Measurements from ENCODE around the gene MRPS5.
"Not testable (repeated sequence)": the region's sequence is repeated elsewhere in the genome, so short reads cannot be mapped to it uniquely, and the experiment has no call there.

The MRPS5 gene

DNA sequence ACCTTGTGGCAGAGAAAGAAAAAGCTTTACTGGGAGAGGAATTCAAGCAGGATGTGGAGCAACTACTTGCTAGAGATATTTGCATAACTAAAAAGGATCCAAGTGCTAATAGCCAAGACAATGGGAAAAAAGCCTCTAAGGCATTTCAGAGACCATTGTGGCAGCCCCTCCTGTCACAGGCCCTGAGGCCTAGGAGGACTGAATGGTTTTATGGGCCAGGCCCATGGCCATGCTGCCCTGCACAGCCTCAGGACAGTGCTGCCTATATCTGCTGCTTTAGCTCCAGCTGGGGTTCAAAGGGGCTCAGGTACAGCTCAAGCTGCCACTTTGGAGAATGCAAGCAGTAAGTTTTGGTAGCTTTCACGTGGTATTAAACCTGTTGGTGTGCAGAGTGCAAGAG is 17.1 kb upstream of the MRPS5 start:
- no peaks in the 10 kb centered on the region for H3K4me1 ChIP-seq (ENCODE audit: control insufficient read depth, insufficient read depth, low read length, unreplicated experiment)
- no peak overlapping the region for H3K4me3 ChIP-seq (ENCODE audit: low read depth, low read length)
- H2AFZ ChIP-seq (ENCODE audit: low read length, unreplicated experiment) = no peak overlapping the region
- H3K27ac ChIP-seq (ENCODE audit: low read depth, low read length) = no peak overlapping the region
- no peaks in the 10 kb centered on the region for H3K27me3 ChIP-seq (ENCODE audit: insufficient read depth, low read length)
- H3K79me2 ChIP-seq (ENCODE audit: control insufficient read depth, insufficient read depth, low read length, unreplicated experiment) = no peaks in the 10 kb centered on the region
- H3K36me3 ChIP-seq (ENCODE audit: insufficient read depth, low read length) = 0 out of 2 replicates have a peak, but pooled peaks cover 3% of the 10 kb centered on the region

DNA sequence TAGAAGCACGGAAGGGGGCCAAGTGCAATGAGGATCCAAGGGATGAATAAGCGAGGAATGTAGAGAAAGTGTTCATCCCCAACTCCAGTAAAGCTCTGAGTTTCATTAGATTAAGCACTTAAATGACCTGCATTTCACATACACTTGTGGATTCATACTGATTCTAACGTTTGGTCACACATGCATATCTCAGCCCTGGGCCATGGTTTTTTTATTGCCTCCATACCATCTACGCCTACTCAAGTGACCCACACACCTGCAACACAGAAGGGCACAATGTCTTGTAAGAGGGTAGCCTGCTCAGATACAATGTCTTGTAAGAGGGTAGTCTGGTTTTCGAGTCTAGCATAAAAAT is 566 bp upstream of the MRPS5 start:
- peaks cover 4% of the 10 kb centered on the region; the same call in 1 of the 2 replicates for H3K36me3 ChIP-seq (ENCODE audit: insufficient read depth, low read length)
- peaks cover 6% of the 10 kb centered on the region for H3K4me1 ChIP-seq (ENCODE audit: control insufficient read depth, insufficient read depth, low read length, unreplicated experiment)
- peak overlapping the region; percentile 35 for H2AFZ ChIP-seq (ENCODE audit: low read length, unreplicated experiment)
- H3K4me3 ChIP-seq (ENCODE audit: low read depth, low read length) = peak overlapping the region; percentile 100
- peaks cover 36% of the 10 kb centered on the region for H3K79me2 ChIP-seq (ENCODE audit: control insufficient read depth, insufficient read depth, low read length, unreplicated experiment)
- H3K27me3 ChIP-seq (ENCODE audit: insufficient read depth, low read length) = no peaks in the 10 kb centered on the region
- H3K27ac ChIP-seq (ENCODE audit: low read depth, low read length) = no peak overlapping the region

DNA sequence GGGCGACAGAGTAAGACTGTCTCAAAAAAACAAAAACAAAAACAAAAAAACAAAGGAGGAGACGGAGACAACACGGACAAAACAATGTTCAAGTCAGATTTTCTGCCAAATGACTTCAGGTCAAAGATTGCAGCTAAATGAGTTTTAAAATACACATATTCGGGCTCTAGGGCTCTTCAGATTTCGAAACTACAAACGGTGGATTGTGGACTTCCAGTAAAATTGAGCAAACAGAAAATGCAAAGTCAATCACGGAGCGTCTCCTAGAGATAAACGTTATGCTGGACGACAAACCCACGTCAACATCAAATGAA is 558 bp downstream of the MRPS5 start:
- peak overlapping the region; percentile 98 for H2AFZ ChIP-seq (ENCODE audit: low read length, unreplicated experiment)
- H3K27me3 ChIP-seq (ENCODE audit: insufficient read depth, low read length) = no peaks in the 10 kb centered on the region
- peaks cover 36% of the 10 kb centered on the region for H3K79me2 ChIP-seq (ENCODE audit: control insufficient read depth, insufficient read depth, low read length, unreplicated experiment)
- peaks cover 7% of the 10 kb centered on the region; the same call in 1 of the 2 replicates for H3K36me3 ChIP-seq (ENCODE audit: insufficient read depth, low read length)
- peaks cover 6% of the 10 kb centered on the region for H3K4me1 ChIP-seq (ENCODE audit: control insufficient read depth, insufficient read depth, low read length, unreplicated experiment)
- peak overlapping the region; percentile 88 for H3K27ac ChIP-seq (ENCODE audit: low read depth, low read length)
- H3K4me3 ChIP-seq (ENCODE audit: low read depth, low read length) = peak overlapping the region; percentile 100

DNA sequence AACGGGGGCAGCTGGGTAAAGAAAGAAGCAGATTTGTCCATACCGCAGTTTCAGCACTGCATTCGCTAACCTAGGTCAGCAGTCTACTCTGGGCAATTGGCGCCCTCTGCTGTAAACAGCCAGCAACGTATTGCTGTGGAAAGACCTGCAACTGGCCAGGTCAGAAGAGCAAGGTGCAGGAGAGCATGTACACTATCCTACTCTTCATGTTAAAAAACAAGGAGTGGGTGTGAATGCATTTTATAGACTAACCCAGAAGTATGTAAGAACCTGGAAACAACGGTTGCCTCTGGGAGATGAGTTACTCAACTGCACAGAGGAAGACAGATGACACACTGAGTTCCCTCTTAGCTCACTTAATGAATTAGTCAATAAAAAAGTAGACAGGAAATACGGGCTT is 6.2 kb downstream of the MRPS5 start:
- Histone ChIP-seq H3K4me1 (ENCODE audit: control insufficient read depth, insufficient read depth, low read length, unreplicated experiment) (peaks cover 4% of the 10 kb centered on the region), H3K27ac (ENCODE audit: low read depth, low read length) (no peak overlapping the region), H3K79me2 (ENCODE audit: control insufficient read depth, insufficient read depth, low read length, unreplicated experiment) (peaks cover 29% of the 10 kb centered on the region), H2AFZ (ENCODE audit: low read length, unreplicated experiment) (no peak overlapping the region), H3K4me3 (ENCODE audit: low read depth, low read length) (no peak overlapping the region), H3K36me3 (ENCODE audit: insufficient read depth, low read length) (peaks cover 13% of the 10 kb centered on the region; the same call in 1 of the 2 replicates), H3K27me3 (ENCODE audit: insufficient read depth, low read length) (no peaks in the 10 kb centered on the region)

DNA sequence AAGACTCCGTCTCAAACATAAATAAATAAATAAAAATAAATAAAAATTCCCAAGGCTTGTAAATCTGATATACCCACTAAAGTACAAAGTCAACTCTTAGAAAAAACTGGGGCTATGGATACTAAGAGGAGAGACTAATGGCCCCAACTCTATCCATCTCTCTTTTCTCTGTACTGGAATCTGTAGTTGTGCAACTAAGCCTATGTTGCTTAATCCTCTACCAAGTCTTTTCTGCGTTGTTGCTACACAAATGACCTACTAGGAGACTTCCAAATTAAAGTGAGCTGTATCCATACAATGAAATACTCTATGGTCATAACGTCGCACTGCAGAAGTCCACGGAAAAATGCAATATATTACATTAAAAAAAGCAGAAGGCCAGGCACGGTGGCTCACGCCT is 8.1 kb downstream of the MRPS5 start:
- no peak overlapping the region for H3K4me3 ChIP-seq (ENCODE audit: low read depth, low read length)
- no peak overlapping the region for H2AFZ ChIP-seq (ENCODE audit: low read length, unreplicated experiment)
- peaks cover 9% of the 10 kb centered on the region for H3K79me2 ChIP-seq (ENCODE audit: control insufficient read depth, insufficient read depth, low read length, unreplicated experiment)
- H3K36me3 ChIP-seq (ENCODE audit: insufficient read depth, low read length) = peaks cover 24% of the 10 kb centered on the region
- no peaks in the 10 kb centered on the region for H3K4me1 ChIP-seq (ENCODE audit: control insufficient read depth, insufficient read depth, low read length, unreplicated experiment)
- no peaks in the 10 kb centered on the region for H3K27me3 ChIP-seq (ENCODE audit: insufficient read depth, low read length)
- H3K27ac ChIP-seq (ENCODE audit: low read depth, low read length) = no peak overlapping the region

DNA sequence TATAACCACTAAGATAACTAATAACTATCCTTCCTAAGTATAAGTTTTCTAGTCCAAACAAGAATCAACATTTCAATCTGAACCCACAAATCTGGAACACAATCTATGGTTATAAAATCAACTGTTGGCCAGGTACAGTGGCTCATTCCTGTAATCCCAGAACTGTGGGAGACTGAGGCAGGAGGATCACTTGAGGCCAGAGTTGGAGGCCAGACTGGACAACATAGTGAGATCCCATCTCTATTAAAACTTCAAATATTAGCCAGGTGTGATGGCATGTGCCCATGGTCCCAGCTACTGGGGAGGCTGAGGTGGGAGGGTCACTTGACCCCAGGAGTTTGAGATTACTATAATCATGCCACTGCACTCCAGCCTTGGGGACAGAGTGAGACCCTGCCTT is 11.2 kb downstream of the MRPS5 start:
- Histone ChIP-seq H3K36me3 (ENCODE audit: insufficient read depth, low read length) (peaks cover 36% of the 10 kb centered on the region), H3K4me3 (ENCODE audit: low read depth, low read length) (no peak overlapping the region), H2AFZ (ENCODE audit: low read length, unreplicated experiment) (no peak overlapping the region), H3K27ac (ENCODE audit: low read depth, low read length) (no peak overlapping the region), H3K79me2 (ENCODE audit: control insufficient read depth, insufficient read depth, low read length, unreplicated experiment) (peaks cover 3% of the 10 kb centered on the region), H3K4me1 (ENCODE audit: control insufficient read depth, insufficient read depth, low read length, unreplicated experiment) (no peaks in the 10 kb centered on the region), H3K27me3 (ENCODE audit: insufficient read depth, low read length) (no peaks in the 10 kb centered on the region)

DNA sequence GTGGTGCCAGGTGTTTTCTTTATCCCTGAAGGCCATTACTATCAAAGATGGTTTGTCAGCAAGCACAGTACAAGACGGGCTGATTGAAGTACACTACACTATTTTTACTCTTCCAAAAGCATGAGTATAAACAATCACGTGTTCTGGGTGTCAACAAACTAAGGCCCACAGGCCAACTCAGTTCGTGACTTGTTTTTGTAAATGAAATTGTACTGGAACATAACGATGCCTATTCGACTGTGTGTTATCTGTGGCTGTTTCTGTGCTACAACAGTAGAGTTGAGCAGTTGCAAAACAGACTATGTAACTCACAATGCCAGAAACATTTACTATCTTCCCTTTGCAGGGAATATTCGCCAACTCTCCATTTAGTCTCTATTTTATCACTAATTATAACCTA is 12.3 kb downstream of the MRPS5 start:
- no peak overlapping the region for H3K27ac ChIP-seq (ENCODE audit: low read depth, low read length)
- no peaks in the 10 kb centered on the region for H3K79me2 ChIP-seq (ENCODE audit: control insufficient read depth, insufficient read depth, low read length, unreplicated experiment)
- no peaks in the 10 kb centered on the region for H3K27me3 ChIP-seq (ENCODE audit: insufficient read depth, low read length)
- H3K36me3 ChIP-seq (ENCODE audit: insufficient read depth, low read length) = peaks cover 38% of the 10 kb centered on the region
- no peaks in the 10 kb centered on the region for H3K4me1 ChIP-seq (ENCODE audit: control insufficient read depth, insufficient read depth, low read length, unreplicated experiment)
- H3K4me3 ChIP-seq (ENCODE audit: low read depth, low read length) = no peak overlapping the region
- H2AFZ ChIP-seq (ENCODE audit: low read length, unreplicated experiment) = no peak overlapping the region

DNA sequence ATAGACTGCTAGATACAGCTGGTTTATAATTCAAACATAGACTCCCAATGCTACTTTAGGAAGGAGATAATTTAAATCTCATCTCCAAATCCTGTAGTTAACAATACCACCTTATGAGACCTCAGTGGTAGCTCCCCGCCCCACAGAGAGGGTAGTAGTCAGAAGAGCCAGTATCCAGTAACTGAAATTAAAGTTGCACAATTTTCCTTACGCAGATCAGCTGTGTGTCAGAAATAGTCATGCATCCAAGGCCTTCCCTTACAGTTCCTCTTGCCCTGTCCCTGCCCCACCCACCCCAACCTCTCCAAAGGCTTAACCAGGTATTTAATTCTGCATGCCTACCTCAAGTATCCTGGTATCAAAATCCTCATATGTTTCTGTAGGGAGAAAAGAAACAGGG is 15.5 kb downstream of the MRPS5 start:
- no peaks in the 10 kb centered on the region for H3K79me2 ChIP-seq (ENCODE audit: control insufficient read depth, insufficient read depth, low read length, unreplicated experiment)
- H3K4me3 ChIP-seq (ENCODE audit: low read depth, low read length) = no peak overlapping the region
- H3K27ac ChIP-seq (ENCODE audit: low read depth, low read length) = no peak overlapping the region
- H3K4me1 ChIP-seq (ENCODE audit: control insufficient read depth, insufficient read depth, low read length, unreplicated experiment) = no peaks in the 10 kb centered on the region
- H3K36me3 ChIP-seq (ENCODE audit: insufficient read depth, low read length) = peaks cover 56% of the 10 kb centered on the region
- H2AFZ ChIP-seq (ENCODE audit: low read length, unreplicated experiment) = no peak overlapping the region
- no peaks in the 10 kb centered on the region for H3K27me3 ChIP-seq (ENCODE audit: insufficient read depth, low read length)

DNA sequence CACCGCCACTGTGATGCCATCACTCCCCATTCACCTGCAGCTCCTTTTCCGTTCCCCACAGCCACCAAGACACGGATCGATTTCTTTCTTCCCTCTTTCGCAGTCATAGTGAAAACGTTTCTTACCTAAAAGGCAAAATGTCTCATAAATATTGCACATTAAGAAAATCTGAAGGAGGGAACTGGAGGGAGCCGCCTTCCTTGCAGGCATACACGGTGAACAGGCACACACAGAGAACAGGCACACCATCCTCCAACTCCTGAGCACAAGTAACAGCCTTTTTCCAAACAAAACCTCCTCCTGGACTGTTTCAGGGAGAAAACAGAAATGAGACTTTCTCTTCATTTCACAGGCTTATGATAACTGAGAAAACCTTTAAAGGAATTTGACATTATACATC is 17.0 kb downstream of the MRPS5 start:
- no peak overlapping the region for H3K4me3 ChIP-seq (ENCODE audit: low read depth, low read length)
- H3K27me3 ChIP-seq (ENCODE audit: insufficient read depth, low read length) = no peaks in the 10 kb centered on the region
- no peaks in the 10 kb centered on the region for H3K79me2 ChIP-seq (ENCODE audit: control insufficient read depth, insufficient read depth, low read length, unreplicated experiment)
- H2AFZ ChIP-seq (ENCODE audit: low read length, unreplicated experiment) = no peak overlapping the region
- no peak overlapping the region for H3K27ac ChIP-seq (ENCODE audit: low read depth, low read length)
- peaks cover 63% of the 10 kb centered on the region for H3K36me3 ChIP-seq (ENCODE audit: insufficient read depth, low read length)
- H3K4me1 ChIP-seq (ENCODE audit: control insufficient read depth, insufficient read depth, low read length, unreplicated experiment) = no peaks in the 10 kb centered on the region

DNA sequence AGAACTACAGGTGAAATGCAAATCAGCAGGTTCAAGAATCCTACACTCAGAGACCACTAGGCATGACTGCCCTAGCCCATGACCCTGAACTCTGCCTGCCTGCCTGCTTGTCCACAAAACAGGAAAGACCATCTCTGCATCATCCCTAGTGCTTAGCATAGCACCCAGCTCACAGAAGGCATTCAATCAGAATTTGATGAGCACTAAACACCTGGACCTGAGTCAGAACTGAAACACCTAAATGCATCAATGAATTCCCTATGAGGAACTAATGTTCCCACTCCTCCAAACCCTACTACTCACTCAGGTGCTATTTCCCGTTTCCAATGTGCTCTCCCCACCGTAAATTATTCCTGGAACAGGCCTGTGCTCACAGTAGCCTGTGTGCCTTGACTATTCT is 21.7 kb downstream of the MRPS5 start:
- Histone ChIP-seq H3K4me3 (ENCODE audit: low read depth, low read length) (no peak overlapping the region), H3K27me3 (ENCODE audit: insufficient read depth, low read length) (no peaks in the 10 kb centered on the region), H2AFZ (ENCODE audit: low read length, unreplicated experiment) (no peak overlapping the region), H3K27ac (ENCODE audit: low read depth, low read length) (no peak overlapping the region), H3K4me1 (ENCODE audit: control insufficient read depth, insufficient read depth, low read length, unreplicated experiment) (no peaks in the 10 kb centered on the region), H3K79me2 (ENCODE audit: control insufficient read depth, insufficient read depth, low read length, unreplicated experiment) (no peaks in the 10 kb centered on the region), H3K36me3 (ENCODE audit: insufficient read depth, low read length) (peaks cover 42% of the 10 kb centered on the region)

DNA sequence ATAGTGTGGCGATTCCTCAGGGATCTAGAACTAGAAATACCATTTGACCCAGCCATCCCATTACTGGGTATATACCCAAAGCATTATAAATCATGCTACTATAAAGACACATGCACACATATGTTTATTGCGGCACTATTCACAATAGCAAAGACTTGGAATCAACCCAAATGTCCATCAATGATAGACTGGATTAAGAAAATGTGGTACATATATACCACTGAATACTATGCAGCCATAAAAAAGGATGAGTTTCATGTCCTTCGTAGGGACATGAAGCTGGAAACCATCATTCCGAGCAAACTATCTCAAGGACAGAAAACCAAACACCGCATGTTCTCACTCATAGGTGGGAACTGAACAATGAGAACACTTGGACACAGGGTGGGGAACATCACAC is 23.3 kb downstream of the MRPS5 start:
- not testable (repeated sequence) for H3K27ac ChIP-seq (ENCODE audit: low read depth, low read length); H3K4me1 ChIP-seq (ENCODE audit: control insufficient read depth, insufficient read depth, low read length, unreplicated experiment); H3K27me3 ChIP-seq (ENCODE audit: insufficient read depth, low read length); H3K79me2 ChIP-seq (ENCODE audit: control insufficient read depth, insufficient read depth, low read length, unreplicated experiment); H3K4me3 ChIP-seq (ENCODE audit: low read depth, low read length); H2AFZ ChIP-seq (ENCODE audit: low read length, unreplicated experiment)
- peaks cover 30% of the 10 kb centered on the region for H3K36me3 ChIP-seq (ENCODE audit: insufficient read depth, low read length)

All from ACC112 (cell line).